K562 (cell line): ENCODE results near the gene CD72. TPM values are rescaled to one million over a fixed set of nuclear protein-coding genes. Genes with fewer than 3 reads are reported as not detected.

Experiments used
- ARID1B ChIP-seq: fragments of 450-650 bp; IDR thresholded peaks from 2 replicates; pipeline ENCODE4 v1.6.1; 2016; ENCODE audit warnings: antibody characterized with exemption, mild to moderate bottlenecking, inconsistent platforms
- C11orf30 ChIP-seq: fragments of 450-650 bp; IDR thresholded peaks from 2 replicates; pipeline ENCODE4 v1.6.1; 2016; ENCODE audit warnings: low read depth, mild to moderate bottlenecking
- DNMT1 ChIP-seq: fragments of 450-650 bp; IDR thresholded peaks from 2 replicates; pipeline ENCODE4 v1.6.1; 2016; ENCODE audit warnings: antibody characterized with exemption, mild to moderate bottlenecking
- EP300 ChIP-seq: IDR thresholded peaks from 2 replicates; pipeline ENCODE4 v1.6.1; 2012; ENCODE audit warnings: low read length, improper control_type of control experiment
- HINFP ChIP-seq: fragments of 450-650 bp; conservative IDR thresholded peaks from 2 replicates; pipeline ENCODE4 v1.6.1; 2016; ENCODE audit warnings: missing genetic modification characterization, low read depth, mild to moderate bottlenecking, control low read depth, missing compliant biosample characterization
- HNRNPUL1 ChIP-seq: fragments of 200-400 bp; formaldehyde crosslinking; IDR thresholded peaks from 2 replicates; pipeline ENCODE4 v1.6.1; 2017; ENCODE audit warnings: low read length
- IFI16 ChIP-seq: fragments of 250-450 bp; sonication (Bioruptor Pico); IDR thresholded peaks from 2 replicates; pipeline ENCODE4 v2.1.2; 2022; ENCODE audit warnings: mild to moderate bottlenecking, inconsistent platforms
- RFX7 ChIP-seq: fragments of 250-450 bp; sonication (Bioruptor Pico); IDR thresholded peaks from 2 replicates; pipeline ENCODE4 v1.5.1; 2021; ENCODE audit warnings: mild to moderate bottlenecking
- SETDB1 ChIP-seq: IDR thresholded peaks from one replicate; pipeline ENCODE4 v1.6.1; 2012; ENCODE audit warnings: low read length, control low read depth, inconsistent platforms
- SNAPC5 ChIP-seq: fragments of 250-450 bp; sonication (Bioruptor Pico); IDR thresholded peaks from 2 replicates; pipeline ENCODE4 v1.8.0; 2021; ENCODE audit warnings: moderate library complexity, mild to moderate bottlenecking, inconsistent platforms
- SPI1 ChIP-seq: IDR thresholded peaks from 2 replicates; pipeline ENCODE4 v1.6.1; 2011; ENCODE audit warnings: low read depth, low read length, control low read depth, borderline replicate concordance
- U2AF1 ChIP-seq: fragments of 200-400 bp; formaldehyde crosslinking; optimal IDR thresholded peaks from 2 replicates; pipeline ENCODE3; 2017; ENCODE audit warnings: mild to moderate bottlenecking, low read depth, low read length, moderate library complexity
- ZNF280A ChIP-seq: fragments of 450-650 bp; IDR thresholded peaks from 2 replicates; pipeline ENCODE4 v1.6.1; 2018; ENCODE audit warnings: mild to moderate bottlenecking, low read depth; ENCODE audit not compliant: partially characterized antibody
- ZNF696 ChIP-seq: fragments of 250-450 bp; sonication (Bioruptor Pico); conservative IDR thresholded peaks from 2 replicates; pipeline ENCODE4 v1.4.0; 2020; ENCODE audit warnings: mild to moderate bottlenecking, moderate library complexity
- ZNF717 ChIP-seq: fragments of 250-450 bp; sonication (Bioruptor Pico); IDR thresholded peaks from 2 replicates; pipeline ENCODE4 v1.5.0; 2021
- ZNF76 ChIP-seq: fragments of 250-450 bp; sonication (Bioruptor Pico); IDR thresholded peaks from 2 replicates; pipeline ENCODE4 v1.4.0; 2020; ENCODE audit warnings: mild to moderate bottlenecking, moderate library complexity, borderline replicate concordance
- polyA plus RNA-seq, 8 experiments: library from polyadenylated mRNA; depleted of rRNA in 4 of 8; stranded (reverse) in 5 of 8; unstranded in 3 of 8; fragments of >200 nt; fragmentation: Nextera tagmentation in 2 of 8; fragmentation: Illumina TruSeq in 1 of 8; extraction: Ambion mirVana in 2 of 8; extraction: Trizol in 1 of 8; gene quantifications; 2 replicates each; pipeline versions ENCODE4 v1.2.1 to v1.2.3, GENCODE V29; 2011 to 2014; ENCODE audit warnings: inconsistent platforms in 1 of 8, missing spikeins in 1 of 8
- total RNA-seq, 7 experiments: library from RNA; depleted of rRNA in 6 of 7; stranded (reverse); fragments of >200 nt in 6 of 7; fragmentation: Illumina TruSeq in 2 of 7; extraction: Trizol in 2 of 7; gene quantifications; 2 replicates each; pipeline versions ENCODE4 v1.2.1 to v1.2.3, GENCODE V29; 2011 to 2021; ENCODE audit warnings: low replicate concordance in 1 of 7
- TF ChIP-seq, protein P1 (sequence below): fragments of 250-450 bp; sonication (Bioruptor Pico); IDR thresholded peaks from 2 replicates; pipeline ENCODE4 v1.5.0; 2021; ENCODE audit warnings: mild to moderate bottlenecking, moderate library complexity
- TF ChIP-seq, protein P2 (sequence below): sonication (generic); formaldehyde crosslinking; IDR thresholded peaks from 2 replicates; pipeline ENCODE4 v1.8.0; 2022; ENCODE audit warnings: mild to moderate bottlenecking, missing genetic modification reagents

Gene CD72
- total and polyA plus RNA-seq, 9 of the 15 experiments (the other 6 are each of a cell fraction or from before 2014, with no cell fraction given), result 0.11 to 0.78 (median 0.27) TPM; not detected in 1

- TF ChIP-seq ZNF280A (no peak), SPI1 (peak; percentile 31; the same call in 1 of the 2 replicates), ZNF76 (CRISPR knock-in tag) (no peak), HNRNPUL1 (no peak), ARID1B (peak; percentile 47), SETDB1 (no peak), HINFP (tag) (peak; percentile 86), SNAPC5 (CRISPR knock-in tag) (peak; percentile 96), EP300 (peak; percentile 42; the same call in 1 of the 2 replicates), ZNF696 (CRISPR knock-in tag) (no peak), ZNF717 (CRISPR knock-in tag) (no peak), IFI16 (no peak), U2AF1 (no peak), C11orf30 (no peak), DNMT1 (no peak), RFX7 (CRISPR knock-in tag) (no peak)
- TF ChIP-seq, protein P1, sequence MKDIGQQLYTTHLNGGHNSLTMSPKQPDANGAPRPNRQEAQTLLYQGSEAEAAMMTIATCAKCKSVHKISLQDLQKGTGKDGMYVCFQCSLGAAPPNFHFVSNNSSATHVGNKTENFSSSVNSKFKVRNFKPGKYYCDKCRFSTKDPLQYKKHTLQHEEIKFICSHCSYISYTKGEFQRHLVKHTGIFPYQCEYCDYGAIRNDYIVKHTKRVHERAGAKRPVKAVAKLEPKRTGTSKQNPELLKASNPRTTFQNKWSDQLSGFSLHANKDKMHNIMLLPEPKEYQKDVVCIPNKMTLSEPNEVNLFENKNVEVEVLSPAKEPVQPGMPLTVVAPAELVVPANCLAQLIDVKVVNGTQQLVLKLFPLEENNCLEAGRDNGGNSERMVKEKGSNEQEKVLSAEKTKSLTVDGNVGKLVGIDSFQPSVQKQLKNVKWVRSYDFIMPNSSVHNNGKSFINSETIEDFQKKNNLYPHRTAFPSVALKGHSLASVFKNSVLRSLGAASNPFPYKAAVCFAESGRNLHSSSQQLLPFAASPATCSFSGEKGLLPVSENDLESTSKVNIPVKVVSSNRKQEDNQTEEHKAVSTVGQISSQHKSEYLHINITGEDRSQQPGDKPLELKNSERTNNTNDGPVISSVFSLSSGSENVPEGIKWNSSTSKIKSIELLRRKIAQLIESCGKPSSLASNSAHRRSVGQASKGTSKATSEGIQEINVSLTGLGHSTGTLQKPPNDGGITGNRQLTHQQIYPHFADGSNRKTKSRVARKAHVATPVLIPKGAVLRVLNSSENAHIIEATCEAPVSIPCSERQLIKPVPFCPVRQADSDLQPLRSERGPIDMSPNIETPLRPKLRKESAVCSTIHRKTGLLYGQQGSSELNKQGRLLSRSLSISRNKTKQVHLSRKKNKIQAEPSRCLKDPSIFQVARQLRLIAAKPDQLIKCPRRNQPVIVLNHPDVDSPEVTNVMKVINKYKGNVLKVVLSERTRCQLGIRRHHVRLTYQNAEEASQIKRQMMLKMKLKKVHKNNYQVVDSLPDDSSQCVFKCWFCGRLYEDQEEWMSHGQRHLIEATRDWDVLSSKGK, result no peak
- TF ChIP-seq, protein P2, sequence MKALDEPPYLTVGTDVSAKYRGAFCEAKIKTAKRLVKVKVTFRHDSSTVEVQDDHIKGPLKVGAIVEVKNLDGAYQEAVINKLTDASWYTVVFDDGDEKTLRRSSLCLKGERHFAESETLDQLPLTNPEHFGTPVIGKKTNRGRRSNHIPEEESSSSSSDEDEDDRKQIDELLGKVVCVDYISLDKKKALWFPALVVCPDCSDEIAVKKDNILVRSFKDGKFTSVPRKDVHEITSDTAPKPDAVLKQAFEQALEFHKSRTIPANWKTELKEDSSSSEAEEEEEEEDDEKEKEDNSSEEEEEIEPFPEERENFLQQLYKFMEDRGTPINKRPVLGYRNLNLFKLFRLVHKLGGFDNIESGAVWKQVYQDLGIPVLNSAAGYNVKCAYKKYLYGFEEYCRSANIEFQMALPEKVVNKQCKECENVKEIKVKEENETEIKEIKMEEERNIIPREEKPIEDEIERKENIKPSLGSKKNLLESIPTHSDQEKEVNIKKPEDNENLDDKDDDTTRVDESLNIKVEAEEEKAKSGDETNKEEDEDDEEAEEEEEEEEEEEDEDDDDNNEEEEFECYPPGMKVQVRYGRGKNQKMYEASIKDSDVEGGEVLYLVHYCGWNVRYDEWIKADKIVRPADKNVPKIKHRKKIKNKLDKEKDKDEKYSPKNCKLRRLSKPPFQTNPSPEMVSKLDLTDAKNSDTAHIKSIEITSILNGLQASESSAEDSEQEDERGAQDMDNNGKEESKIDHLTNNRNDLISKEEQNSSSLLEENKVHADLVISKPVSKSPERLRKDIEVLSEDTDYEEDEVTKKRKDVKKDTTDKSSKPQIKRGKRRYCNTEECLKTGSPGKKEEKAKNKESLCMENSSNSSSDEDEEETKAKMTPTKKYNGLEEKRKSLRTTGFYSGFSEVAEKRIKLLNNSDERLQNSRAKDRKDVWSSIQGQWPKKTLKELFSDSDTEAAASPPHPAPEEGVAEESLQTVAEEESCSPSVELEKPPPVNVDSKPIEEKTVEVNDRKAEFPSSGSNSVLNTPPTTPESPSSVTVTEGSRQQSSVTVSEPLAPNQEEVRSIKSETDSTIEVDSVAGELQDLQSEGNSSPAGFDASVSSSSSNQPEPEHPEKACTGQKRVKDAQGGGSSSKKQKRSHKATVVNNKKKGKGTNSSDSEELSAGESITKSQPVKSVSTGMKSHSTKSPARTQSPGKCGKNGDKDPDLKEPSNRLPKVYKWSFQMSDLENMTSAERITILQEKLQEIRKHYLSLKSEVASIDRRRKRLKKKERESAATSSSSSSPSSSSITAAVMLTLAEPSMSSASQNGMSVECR, result peak; percentile 94
Observed at GRCh38 chr9:35657546-35658136, 39.4 kb upstream of the CD72 start, which contains the start of gene RMRP (continued).
